Cardiac muscle cell (in vitro differentiated cells and primary cell): ENCODE measurements around the gene SNAI1. TPM values are rescaled to one million over a fixed set of nuclear protein-coding genes. Genes with fewer than 3 reads are reported as not detected.
A peak's percentile ranks its signal among the peaks of the same experiment; 100 is the strongest.
"Not testable (repeated sequence)": the region's sequence is repeated elsewhere in the genome, so short reads cannot be mapped to it uniquely, and the experiment has no call there.

ENCODE experiments used
- DNase-seq, 2 donors: peaks; one replicate each; pipeline versions ENCODE4 v3.0.0 to v3.0.0-alpha.2; 2010 to 2017; ENCODE audit warnings: low read depth in 1 of 2, low spot score in 1 of 2
- H3K27ac ChIP-seq: fragments of 200-600 bp; sonication (generic); 2 replicates; pipeline ENCODE4 v1.5.1; 2016
- H3K27me3 ChIP-seq: fragments of 200-600 bp; sonication (generic); 2 replicates; pipeline ENCODE4 v1.6.0; 2016; ENCODE audit warnings: control low read depth
- H3K36me3 ChIP-seq: fragments of 200-600 bp; sonication (generic); 2 replicates; pipeline ENCODE4 v1.5.1; 2016; ENCODE audit warnings: control low read depth
- H3K4me1 ChIP-seq: fragments of 200-600 bp; sonication (generic); 2 replicates; pipeline ENCODE4 v1.8.1; 2017; ENCODE audit warnings: low read depth, mild to moderate bottlenecking, mixed run types
- H3K4me3 ChIP-seq: fragments of 200-600 bp; sonication (generic); 2 replicates; pipeline ENCODE4 v1.5.1; 2016; ENCODE audit warnings: mild to moderate bottlenecking
- H3K9me3 ChIP-seq: fragments of 200-600 bp; sonication (generic); 2 replicates; pipeline ENCODE4 v1.5.1; 2017; ENCODE audit warnings: low read depth, mild to moderate bottlenecking, control low read depth
- CTCF ChIP-seq: IDR thresholded peaks from 2 replicates; pipeline ENCODE4 v1.5.1; 2012; ENCODE audit warnings: low read depth, mild to moderate bottlenecking, low read length
- polyA plus RNA-seq: library from polyadenylated mRNA; unstranded; fragments of >200 nt; fragmentation: Nextera tagmentation; extraction: Ambion mirVana; gene quantifications from 2 replicates; pipeline ENCODE4 v1.2.1, GENCODE V29; 2016
- total RNA-seq: library from RNA; depleted of rRNA; stranded (reverse); fragments of >200 nt; gene quantifications from 2 replicates; pipeline ENCODE4 v1.2.3, GENCODE V29; 2016

SNAI1 gene
- total and polyA plus RNA-seq, 2 experiments from 2014 or later: 7.8 to 13.4 TPM

GRCh38 chr20:49993301-49993751 is 10.5 kb downstream of the SNAI1 start:
- Histone ChIP-seq H3K4me3 (no peak overlapping the region), H3K27ac (no peak overlapping the region), H3K9me3 (no peaks in the 10 kb centered on the region), H3K4me1 (peaks cover 12% of the 10 kb centered on the region), H3K27me3 (no peaks in the 10 kb centered on the region), H3K36me3 (no peaks in the 10 kb centered on the region)
- TF ChIP-seq CTCF: no peak
- DNase-seq: no peak

GRCh38 chr20:49995586-49995985 is 12.8 kb downstream of the SNAI1 start:
- no peaks in the 10 kb centered on the region for H3K36me3 ChIP-seq
- DNase-seq: no peak

GRCh38 chr20:49998478-49999188 is 15.9 kb downstream of the SNAI1 start:
- not testable (repeated sequence) for DNase-seq, H3K36me3 ChIP-seq, H3K27me3 ChIP-seq, H3K4me1 ChIP-seq, H3K4me3 ChIP-seq, H3K9me3 ChIP-seq, H3K27ac ChIP-seq

More at GRCh38 chr20:49995586-49995985, 12.8 kb downstream of the SNAI1 start:
- TF ChIP-seq CTCF: no peak
- H3K27me3 ChIP-seq: no peaks in the 10 kb centered on the region
- H3K4me3 ChIP-seq: no peak overlapping the region
- no peak overlapping the region for H3K27ac ChIP-seq
- H3K9me3 ChIP-seq: no peaks in the 10 kb centered on the region
- no peaks in the 10 kb centered on the region for H3K4me1 ChIP-seq

GRCh38 chr20:49999329-49999728 is 16.5 kb downstream of the SNAI1 start:
- Histone ChIP-seq H3K36me3 (no peaks in the 10 kb centered on the region), H3K4me1 (no peaks in the 10 kb centered on the region), H3K27me3 (no peaks in the 10 kb centered on the region), H3K27ac (no peak overlapping the region), H3K4me3 (no peak overlapping the region), H3K9me3 (no peaks in the 10 kb centered on the region)
- DNase-seq: no peak
- TF ChIP-seq CTCF: no peak

- peak in 1 of 2 donors; percentile 58 for DNase-seq
- not testable (repeated sequence) for H3K36me3 ChIP-seq, H3K4me1 ChIP-seq, H3K27ac ChIP-seq, H3K9me3 ChIP-seq, H3K4me3 ChIP-seq, H3K27me3 ChIP-seq
Measured at GRCh38 chr20:50000548-50001222, 17.9 kb downstream of the SNAI1 start.

GRCh38 chr20:50001784-50002311 is 19.1 kb downstream of the SNAI1 start:
- Histone ChIP-seq H3K4me3 (no peak overlapping the region), H3K27me3 (no peaks in the 10 kb centered on the region), H3K27ac (no peak overlapping the region), H3K4me1 (no peaks in the 10 kb centered on the region), H3K9me3 (no peaks in the 10 kb centered on the region), H3K36me3 (no peaks in the 10 kb centered on the region)
- DNase-seq: no peak
- TF ChIP-seq CTCF: no peak
